ENCODE results near the gene MROH8.

- TF ChIP-seq CTCF (IDR thresholded peaks at IDR 0.05) = peak in 1 of 4 experiments; percentile 6
- TF ChIP-seq POLR2A (IDR thresholded peaks at IDR 0.05) = no peak
Observed at GRCh38 chr20:37220731-37221130, 41.4 kb upstream of the MROH8 start.

All from uterus (tissue), 2 donors.